ENCODE results near the gene DCLK1. TPM values are rescaled to one million over a fixed set of nuclear protein-coding genes. Genes with fewer than 3 reads are reported as not detected.

DCLK1 gene
- total and polyA plus RNA-seq, 7 donors = 0.98 to 15.1 (median 3.9) TPM

DNA sequence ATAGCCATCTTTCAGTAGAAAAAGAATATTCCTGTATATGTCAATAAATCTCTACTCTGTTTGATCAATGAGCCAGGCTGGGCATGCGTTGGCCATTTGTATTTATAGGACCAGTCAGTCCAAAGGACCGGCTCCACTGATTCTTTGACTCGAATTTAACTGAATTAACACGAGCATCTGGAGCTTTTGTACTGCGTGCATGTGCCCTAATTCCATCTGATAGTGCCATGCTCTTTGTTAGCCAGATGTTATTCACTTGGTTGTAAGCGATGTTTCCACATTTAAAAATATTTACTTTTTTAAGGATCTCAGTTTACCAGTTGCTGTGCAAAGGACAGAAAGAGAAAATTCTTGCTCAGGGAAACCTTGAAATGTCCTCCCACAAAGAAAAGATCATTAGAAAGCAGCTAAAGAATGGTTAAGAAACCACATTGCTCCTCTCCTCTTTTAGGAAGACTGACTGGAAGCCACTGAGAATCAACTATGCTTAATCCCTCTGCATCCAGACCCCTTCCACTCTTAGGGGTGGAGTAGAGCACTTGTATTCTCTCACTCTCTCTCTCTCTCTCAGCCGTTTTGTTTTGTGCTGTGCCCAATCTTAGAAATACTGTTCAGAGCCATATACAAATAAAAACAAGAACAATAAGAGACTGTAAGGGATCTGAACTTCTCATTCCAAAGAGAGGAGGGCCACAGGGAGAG, 165.8 kb downstream of the DCLK1 start:
- DNase-seq (no peak), ATAC-seq (no peak)
- Histone ChIP-seq H3K4me3 (no peak overlapping the region), H3K27me3 (ENCODE audit: insufficient read depth in 3 of 3, low read length in 2 of 3) (no peaks in the 10 kb centered on the region), H3K27ac (no peak overlapping the region), H3K4me1 (no peaks in the 10 kb centered on the region), H3K9me3 (no peaks in the 10 kb centered on the region), H3K36me3 (ENCODE audit: insufficient read depth in 1 of 2, low read depth in 1 of 2) (no peaks in the 10 kb centered on the region)
- 44 to 62% (median 48%) methylated on average over 7 of the region's 7 CpGs for WGBS, 3 donors
- intact Hi-C loops (cut with DNase I) = no loop called here
- TF ChIP-seq CTCF (IDR thresholded peaks at IDR 0.05) = no peak

- TF ChIP-seq CTCF (IDR thresholded peaks at IDR 0.05) = no peak
- ATAC-seq = no peak
- intact Hi-C loops (cut with DNase I) = no loop called here
- Histone ChIP-seq H3K27me3 (ENCODE audit: insufficient read depth in 3 of 3, low read length in 2 of 3) (no peaks in the 10 kb centered on the region), H3K4me1 (no peaks in the 10 kb centered on the region), H3K36me3 (ENCODE audit: insufficient read depth in 1 of 2, low read depth in 1 of 2) (no peaks in the 10 kb centered on the region), H3K9me3 (no peaks in the 10 kb centered on the region), H3K27ac (no peak overlapping the region), H3K4me3 (no peak overlapping the region)
- 50 to 56% (median 53%) methylated on average over 4 of the region's 4 CpGs for WGBS, 3 donors
- DNase-seq = no peak
These were observed 166.4 kb downstream of the DCLK1 start for GRCh38 chr13:35964863-35965180.

DNA sequence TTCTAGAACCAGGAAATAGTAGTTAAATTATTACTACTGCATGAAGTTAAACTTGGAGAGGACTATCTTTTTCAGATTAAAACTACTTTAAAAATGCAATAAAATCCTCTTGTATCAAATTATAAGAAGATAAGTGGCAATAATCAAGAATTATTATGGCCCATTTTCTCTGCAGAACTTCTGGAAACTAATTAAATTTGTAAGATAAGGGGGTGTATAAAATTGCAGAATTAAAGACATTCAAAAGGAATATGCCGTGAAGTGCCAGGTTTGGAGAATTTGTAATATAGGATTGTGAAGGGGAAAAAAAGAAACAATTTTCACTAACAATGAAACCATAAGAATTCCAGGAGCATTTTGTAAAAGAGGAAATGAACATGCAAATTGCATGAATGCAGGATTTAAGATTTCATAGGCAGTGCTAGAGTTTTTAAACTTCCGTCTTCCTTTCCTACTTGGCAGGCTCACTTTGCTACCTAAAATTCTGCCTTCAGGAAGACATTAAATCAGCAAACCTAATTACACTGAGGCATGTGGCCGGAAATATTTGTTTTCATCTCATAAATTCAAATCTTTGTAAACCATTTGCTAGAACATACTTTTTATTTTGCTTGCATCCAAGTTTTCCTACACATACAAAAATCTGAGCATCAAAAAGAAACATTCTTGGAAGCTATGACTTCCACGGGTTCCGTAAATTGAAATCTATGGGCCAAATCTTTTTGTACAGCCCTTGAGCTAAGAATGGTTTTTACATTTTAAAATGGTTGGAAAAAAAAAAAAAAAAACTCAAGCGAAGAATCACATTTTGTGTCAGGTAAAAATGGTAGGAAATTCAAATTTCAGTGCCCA, 166.9 kb downstream of the DCLK1 start:
- Histone ChIP-seq H3K4me1 (no peaks in the 10 kb centered on the region), H3K9me3 (no peaks in the 10 kb centered on the region), H3K27ac (no peak overlapping the region), H3K36me3 (ENCODE audit: insufficient read depth in 1 of 2, low read depth in 1 of 2) (no peaks in the 10 kb centered on the region), H3K4me3 (no peak overlapping the region), H3K27me3 (ENCODE audit: insufficient read depth in 3 of 3, low read length in 2 of 3) (no peaks in the 10 kb centered on the region)
- no peak for TF ChIP-seq CTCF (IDR thresholded peaks at IDR 0.05)
- intact Hi-C loops (cut with DNase I) = no loop called here
- DNase-seq = no peak
- ATAC-seq = no peak
- WGBS, 3 donors = 75 to 78% (median 78%) methylated on average over 6 of the region's 6 CpGs

DNA sequence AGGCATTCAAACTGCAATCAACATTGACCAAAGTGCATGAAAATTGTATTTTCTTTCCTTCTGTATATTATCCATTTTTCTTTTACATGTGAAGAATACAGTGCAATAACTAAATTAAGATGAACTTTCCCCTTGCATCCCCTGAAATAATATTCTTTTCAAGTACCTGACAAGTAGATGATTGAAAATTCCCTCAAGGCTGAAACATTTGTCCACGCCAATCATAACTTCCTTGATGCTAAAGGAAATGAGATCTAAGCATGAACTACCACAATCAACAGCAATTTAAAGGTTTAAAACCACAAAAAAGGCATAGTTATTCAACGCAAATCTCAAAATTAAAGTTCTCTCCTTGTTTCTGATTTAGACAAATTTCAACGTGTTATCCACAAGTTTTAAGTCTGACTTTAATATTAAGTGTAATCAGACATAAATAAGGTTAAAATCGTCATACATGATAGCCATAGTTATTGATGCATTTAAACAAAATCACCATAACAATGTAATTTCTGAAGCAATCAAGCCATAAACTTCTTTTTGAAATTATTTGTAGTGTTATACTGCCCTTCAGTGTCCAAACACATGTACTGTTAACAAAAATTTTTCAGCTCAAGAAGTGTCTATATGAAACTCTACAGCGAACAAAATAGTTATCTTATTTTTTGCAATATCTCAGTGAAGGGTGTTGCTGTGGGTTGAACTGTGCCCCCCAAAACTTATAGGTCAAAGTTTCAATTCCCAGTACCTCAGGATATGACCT, 169.5 kb downstream of the DCLK1 start:
- TF ChIP-seq CTCF (IDR thresholded peaks at IDR 0.05) = no peak
- no peak overlapping the region for H3K4me3 ChIP-seq
- H3K27ac ChIP-seq = no peak overlapping the region
- H3K4me1 ChIP-seq = no peaks in the 10 kb centered on the region
- no peak for ATAC-seq
- H3K9me3 ChIP-seq = no peaks in the 10 kb centered on the region
- intact Hi-C loops (cut with DNase I) = no loop called here
- no peaks in the 10 kb centered on the region for H3K36me3 ChIP-seq (ENCODE audit: insufficient read depth in 1 of 2, low read depth in 1 of 2)
- H3K27me3 ChIP-seq (ENCODE audit: insufficient read depth in 3 of 3, low read length in 2 of 3) = no peaks in the 10 kb centered on the region
- no peak for DNase-seq
- 70 to 74% (median 71%) methylated on average over 5 of the region's 5 CpGs for WGBS, 3 donors
